HPDE6-E6E7 (cell line): ENCODE measurements around the gene CABP4.
A peak's percentile ranks its signal among the peaks of the same experiment; 100 is the strongest.
"Not testable (repeated sequence)": the region's sequence is repeated elsewhere in the genome, so short reads cannot be mapped to it uniquely, and the experiment has no call there.

Source experiments
- DNase-seq: peaks from one replicate; pipeline ENCODE4 v3.0.0; 2011; ENCODE audit warnings: missing footprints; ENCODE audit errors: extremely low spot score

The CABP4 gene

DNA sequence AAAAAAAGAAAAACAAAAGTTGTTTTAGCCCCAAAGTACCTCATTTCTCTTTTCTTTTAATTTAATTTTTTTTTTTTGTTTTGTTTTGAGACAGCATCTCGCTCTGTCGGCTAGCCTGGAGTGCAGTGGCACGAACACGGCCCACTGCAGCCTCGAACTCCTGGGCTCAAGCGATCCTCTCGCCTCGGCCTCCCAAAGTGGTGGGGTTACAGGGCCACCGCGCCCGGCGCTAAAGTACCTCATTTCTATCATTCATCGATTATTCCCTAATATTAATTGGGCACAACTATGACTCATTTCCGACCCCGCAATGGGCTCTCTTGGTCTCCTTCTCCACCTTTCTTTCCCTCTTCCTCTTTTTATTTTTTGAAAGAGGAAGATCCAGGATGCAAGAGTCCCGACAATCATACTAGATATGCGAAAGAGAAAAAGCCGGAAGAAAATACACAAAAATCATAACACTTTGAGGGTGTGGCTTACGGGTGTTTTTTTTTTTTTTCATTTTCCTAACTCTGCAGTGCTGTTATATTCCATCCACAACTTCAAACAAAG is 27.2 kb downstream of the CABP4 start:
- DNase-seq, result no peak

DNA sequence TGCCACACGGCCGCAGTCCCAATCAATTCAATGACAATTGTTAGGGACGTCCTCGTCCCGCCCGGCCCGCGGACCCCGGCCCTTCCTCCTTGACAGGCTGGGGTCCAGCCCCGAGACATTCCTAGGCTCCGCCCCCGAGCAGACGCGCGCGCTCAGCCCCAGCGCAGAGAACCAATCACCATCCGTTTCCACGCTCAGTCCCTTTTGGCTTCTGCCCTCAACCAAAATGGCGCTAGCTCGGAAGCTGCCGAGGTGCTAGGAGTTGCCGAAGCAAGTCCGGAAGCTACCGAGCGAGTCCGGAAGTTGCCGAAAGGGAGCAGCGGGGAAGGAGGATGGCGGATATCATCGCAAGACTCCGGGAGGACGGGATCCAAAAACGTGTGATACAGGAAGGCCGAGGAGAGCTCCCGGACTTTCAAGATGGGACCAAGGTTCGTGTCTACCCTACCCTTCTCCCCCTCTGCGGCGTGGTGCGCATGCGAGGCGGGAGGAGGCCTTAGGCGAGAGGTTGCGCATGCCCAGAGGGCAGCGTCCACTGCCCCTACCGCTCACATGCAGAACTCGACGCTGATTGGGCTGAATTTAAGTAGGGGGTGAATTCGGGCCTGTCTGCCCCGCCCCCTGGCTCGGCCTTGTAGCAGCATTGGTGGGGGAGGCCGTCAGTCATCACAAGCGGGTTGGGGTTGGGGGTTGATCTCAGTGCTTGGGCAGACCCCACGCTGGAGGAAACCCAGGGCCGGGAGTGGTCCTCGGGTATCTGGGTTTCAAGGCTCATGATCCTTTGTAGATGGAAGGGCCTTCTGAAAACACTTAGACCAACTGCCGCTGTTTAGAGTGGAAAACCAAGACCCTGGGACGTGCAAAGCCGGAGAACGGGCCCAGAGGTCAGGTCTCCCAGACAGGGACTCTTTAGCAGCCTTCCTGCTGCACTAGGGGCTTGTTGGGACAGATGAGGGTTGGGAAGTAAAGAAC is 28.0 kb downstream of the CABP4 start, which contains the start of gene AIP:
Gene AIP (plus strand): TSS at position 200 of the 972 bp plus-strand sequence. CDS start 133 bp downstream, at position 333.
- DNase-seq, result peak; percentile 97

DNA sequence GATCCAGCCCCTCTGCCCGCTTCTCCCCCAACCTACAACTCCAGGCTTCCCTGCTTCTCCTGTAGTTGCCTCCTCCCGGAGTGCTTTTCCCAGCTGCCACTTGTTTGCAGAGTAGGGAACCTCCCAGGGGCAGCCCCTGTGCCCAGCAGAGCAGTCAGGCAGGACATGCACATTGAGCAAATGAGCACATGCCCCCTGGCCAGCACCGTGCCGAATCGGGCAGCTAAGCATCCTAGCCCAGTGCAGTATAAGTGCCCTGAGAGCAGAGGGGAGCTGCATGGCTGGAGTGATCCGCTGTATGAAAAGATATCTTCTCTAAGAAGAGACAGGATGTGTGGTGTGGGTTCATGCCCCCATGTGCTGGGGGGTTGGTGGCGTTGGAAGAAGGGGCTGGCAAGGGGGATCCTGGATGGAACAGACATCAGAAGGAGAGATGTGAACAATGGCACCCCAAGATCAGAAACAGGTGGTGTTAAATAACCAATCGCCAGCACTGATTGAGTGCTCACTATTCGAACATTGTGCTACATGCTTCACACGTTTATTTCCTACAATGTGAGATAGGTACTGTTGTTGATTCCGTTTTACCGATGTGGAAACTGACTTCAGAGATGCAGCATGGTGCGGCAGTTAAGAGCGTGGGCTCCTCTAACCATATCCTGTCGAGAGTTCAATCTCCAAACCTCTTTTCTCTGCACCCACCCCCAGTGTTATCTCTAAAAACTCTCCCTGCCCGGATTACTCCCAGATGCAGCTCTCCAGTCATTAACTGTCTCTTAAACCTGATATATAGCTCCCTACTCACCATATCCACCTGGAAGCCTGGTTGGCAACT is 28.9 kb downstream of the CABP4 start:
- DNase-seq, result no peak

DNA sequence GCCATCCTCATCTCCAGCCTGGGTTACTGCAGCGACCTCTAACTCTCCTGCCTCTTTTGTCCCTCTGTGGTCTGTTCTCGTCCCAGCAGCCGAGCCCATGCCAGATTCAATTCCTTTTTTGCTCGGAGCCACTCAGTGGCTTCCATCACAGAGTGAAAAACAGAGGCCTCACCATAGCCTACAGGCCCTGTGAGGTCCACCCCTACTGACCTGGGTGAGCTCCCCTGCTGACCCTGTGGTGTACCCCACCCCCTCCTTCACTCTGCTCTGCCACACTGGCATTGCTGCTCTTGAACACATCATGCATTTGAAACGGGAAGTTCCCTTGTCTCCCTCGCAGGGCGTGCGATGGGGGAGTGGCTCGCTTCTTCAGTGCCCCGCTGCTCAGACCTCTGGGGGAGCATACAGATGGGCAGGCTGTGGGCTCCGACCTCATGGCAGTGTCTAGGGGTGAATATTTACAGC is 29.7 kb downstream of the CABP4 start:
- no peak for DNase-seq

DNA sequence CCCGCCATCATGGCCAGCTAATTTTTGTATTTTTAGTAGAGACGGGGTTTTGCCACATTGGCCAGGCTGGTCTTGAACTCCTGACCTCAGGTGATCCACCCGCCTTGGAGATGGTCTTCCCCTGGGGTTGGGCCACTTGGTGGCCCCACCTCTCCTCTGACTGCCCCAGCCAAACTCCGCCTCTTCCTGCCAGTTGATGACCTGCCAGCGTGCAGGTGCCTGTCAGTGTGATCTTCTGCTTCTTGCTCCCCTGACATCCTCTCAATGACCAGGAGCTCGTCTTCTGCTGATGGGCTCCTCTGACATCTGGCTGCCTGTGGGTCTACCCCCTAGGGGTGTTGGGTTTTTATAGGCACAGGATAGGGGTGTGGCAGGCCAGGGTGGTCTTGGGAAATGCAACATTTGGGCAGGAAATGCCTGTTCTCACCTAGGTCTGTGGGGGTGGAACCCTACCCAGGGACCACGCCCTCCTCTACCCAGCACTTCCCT is 30.8 kb downstream of the CABP4 start:
- not testable (repeated sequence) for DNase-seq

DNA sequence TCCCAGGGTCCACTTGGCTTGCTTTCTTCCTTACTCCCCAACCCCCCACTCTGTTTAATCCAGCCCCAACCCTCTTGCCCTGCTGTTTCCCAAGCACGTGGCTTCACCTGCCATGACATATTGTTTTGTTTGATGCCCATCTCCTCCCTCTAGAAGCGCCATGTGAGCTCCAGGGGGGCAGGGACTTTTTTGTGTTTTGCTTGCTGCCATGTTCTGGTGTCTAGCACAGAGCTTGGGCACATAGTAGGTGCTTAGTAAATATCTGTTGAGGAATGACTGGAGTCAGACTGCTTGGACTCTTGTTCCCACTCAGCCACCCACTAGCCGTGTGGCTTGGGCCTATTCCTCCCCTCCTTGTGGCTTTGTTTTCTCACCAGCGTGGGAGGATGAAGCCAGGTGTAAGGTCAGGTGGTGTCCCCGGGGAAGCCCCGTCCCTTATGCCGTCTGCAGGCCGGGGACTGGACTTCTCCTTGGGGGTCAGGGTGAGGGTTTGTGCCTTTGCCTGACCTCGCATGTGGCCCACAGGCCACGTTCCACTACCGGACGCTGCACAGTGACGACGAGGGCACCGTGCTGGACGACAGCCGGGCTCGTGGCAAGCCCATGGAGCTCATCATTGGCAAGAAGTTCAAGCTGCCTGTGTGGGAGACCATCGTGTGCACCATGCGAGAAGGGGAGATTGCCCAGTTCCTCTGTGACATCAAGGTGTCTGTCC is 31.5 kb downstream of the CABP4 start:
- DNase-seq, result no peak

DNA sequence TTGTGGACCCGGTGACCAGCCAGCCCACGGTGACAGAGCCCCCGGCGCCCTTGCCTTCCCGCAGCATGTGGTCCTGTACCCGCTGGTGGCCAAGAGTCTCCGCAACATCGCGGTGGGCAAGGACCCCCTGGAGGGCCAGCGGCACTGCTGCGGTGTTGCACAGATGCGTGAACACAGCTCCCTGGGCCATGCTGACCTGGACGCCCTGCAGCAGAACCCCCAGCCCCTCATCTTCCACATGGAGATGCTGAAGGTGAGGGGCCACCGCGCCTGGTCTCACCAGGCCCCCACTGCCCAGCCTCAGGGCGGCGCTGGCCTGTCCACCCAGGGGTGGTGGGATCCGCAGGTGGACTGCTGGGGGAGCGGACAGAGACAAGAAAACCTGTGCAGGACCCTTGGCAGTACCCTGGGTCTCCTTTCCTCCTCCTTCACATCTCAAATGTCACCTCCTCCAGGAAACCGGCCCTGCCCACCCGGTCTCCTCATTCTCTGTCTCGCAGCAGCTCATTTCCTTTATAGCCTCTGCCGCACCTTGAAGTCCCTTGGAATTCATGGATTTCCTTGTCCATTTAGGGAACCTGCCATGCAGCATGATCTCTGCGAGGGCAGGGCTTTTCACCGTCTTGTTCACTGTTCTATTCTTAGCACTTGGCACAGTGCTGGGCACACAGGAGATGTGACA is 34.2 kb downstream of the CABP4 start:
- DNase-seq, result no peak

DNA sequence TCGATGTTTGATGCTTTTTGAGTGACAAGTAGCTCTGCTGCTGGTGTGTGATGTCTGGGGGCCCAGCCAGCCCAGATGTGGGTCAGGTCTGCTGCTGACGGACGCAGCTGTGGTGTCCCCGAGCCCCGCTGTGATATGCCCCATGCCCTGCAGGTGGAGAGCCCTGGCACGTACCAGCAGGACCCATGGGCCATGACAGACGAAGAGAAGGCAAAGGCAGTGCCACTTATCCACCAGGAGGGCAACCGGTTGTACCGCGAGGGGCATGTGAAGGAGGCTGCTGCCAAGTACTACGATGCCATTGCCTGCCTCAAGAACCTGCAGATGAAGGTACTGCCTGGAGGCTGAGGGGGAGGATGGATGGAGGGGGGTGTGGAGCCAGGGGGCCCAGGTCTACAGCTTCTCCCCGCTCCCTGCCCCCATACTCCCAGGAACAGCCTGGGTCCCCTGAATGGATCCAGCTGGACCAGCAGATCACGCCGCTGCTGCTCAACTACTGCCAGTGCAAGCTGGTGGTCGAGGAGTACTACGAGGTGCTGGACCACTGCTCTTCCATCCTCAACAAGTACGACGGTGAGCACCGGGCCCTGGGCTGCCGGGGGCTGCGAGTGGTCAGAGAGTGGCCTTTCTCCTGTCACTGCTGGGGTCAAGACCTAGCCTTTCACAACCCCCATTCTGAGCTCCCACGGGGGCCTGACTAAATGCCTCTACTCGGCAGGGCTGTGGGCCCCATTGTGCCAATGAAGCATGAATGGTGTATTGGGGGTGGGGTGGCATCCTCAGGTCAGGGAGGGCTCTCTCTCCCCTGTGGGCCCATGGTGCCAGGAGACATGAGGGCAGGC is 35.0 kb downstream of the CABP4 start:
- DNase-seq, result no peak

DNA sequence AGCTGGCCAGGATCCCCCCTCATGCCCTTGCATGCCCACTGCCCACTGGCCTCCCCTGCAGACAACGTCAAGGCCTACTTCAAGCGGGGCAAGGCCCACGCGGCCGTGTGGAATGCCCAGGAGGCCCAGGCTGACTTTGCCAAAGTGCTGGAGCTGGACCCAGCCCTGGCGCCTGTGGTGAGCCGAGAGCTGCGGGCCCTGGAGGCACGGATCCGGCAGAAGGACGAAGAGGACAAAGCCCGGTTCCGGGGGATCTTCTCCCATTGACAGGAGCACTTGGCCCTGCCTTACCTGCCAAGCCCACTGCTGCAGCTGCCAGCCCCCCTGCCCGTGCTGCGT is 35.5 kb downstream of the CABP4 start:
- DNase-seq, result no peak

DNA sequence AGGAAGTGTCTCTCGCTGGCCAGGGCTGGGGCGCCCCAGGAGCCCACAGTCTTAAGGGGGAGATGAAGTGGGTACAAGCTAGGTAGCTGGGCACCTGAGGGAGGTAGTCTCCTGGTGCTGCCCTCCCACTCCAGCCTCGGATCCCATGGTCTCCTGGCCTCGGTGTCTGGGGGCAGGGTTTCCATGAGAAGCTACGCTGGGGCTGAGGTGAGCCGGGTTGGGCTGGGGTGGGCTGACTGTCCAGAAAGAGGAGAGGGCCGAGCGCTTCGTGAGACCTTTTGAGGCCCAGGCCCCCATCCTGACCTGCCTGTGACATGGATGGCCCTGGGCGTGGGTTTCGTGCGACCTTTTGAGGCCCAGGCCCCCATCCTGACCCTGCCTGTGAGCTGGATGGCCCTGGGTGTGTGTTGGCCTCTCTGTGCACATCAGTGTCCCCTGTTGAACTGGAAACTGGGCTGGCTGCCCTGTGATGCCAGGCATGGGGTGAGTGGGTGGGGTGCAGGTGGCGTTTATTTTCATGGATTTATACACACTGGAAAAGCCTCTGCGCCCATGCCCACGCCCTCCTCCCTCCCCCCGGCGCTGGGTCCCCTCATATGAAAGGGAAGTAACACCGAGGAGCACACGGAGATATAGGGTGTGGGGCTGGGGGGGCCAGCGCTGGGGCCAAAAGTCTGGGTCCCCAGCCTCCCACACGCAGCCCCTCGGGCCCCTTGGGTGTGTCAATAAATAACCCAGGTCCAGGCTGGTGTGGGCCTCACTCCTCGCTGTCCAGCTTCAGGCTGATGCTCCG is 36.3 kb downstream of the CABP4 start:
- DNase-seq, result no peak

DNA sequence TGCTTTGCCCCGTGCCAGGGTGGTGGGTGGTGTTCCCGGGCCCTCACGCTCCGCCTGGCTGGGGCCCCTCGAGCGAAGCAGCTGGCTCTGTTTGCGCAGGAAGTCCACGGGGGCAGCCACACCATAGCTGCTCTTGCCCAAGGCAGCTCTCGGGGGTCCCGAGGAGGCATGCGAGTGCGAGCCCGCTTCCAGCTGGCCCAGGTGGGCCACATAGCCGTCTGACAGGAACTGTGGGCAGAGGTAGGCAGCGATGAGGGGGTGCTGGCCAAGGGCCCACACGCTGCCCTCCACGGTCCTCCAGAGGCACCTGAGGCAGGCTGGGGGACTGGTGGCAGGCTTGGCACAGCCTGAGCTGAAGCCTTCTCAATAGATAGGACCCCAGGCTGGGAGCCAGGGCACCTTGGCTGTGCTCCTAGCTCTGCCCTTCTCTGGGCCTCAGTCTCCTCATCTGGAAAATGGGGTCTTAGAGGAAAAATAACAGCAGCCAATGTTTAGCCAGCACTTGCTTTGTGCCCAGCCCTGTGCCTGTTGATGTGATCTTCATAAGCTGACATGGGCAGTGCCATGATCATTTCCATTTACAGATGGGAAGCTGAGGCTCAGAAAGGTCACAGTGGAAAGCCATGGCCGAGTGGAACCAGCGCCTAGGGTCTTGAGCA is 37.0 kb downstream of the CABP4 start:
- DNase-seq, result no peak

DNA sequence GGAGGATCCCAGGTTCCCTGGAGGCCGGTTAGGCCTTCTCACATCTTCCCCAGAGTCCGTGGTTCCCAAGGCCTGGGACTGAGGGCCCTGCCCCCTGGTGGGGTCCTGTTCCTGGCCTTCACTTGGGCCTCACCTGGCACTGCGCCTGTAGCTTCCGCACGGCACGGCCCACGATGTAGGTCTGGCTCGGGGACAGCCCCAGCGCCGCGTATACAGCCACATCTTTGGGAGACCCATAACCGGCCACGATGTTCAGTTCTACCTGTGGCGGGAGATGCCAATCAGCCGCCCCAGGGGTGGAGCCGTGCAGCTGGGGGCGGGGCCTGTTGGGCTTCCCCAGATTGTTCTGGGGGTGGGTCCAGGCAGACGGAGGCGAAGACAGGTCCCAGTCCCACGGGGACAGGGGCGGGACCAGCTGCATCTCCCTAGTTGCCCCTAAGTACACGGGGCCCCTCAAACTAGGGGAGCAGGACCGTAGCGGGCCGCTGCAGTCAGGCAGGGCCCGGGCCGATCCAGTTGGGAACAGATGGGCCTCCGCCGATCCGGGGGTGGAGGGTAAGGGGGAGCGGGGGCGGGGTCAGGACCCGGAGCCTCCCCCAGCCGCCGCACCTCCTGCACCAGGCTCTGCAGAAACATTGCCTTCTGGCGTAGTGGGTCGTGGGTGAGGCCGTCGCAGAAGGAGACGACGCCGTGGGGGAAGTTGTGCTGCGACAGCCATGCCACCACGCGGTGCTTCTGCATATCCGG is 37.8 kb downstream of the CABP4 start:
- DNase-seq, result no peak

DNA sequence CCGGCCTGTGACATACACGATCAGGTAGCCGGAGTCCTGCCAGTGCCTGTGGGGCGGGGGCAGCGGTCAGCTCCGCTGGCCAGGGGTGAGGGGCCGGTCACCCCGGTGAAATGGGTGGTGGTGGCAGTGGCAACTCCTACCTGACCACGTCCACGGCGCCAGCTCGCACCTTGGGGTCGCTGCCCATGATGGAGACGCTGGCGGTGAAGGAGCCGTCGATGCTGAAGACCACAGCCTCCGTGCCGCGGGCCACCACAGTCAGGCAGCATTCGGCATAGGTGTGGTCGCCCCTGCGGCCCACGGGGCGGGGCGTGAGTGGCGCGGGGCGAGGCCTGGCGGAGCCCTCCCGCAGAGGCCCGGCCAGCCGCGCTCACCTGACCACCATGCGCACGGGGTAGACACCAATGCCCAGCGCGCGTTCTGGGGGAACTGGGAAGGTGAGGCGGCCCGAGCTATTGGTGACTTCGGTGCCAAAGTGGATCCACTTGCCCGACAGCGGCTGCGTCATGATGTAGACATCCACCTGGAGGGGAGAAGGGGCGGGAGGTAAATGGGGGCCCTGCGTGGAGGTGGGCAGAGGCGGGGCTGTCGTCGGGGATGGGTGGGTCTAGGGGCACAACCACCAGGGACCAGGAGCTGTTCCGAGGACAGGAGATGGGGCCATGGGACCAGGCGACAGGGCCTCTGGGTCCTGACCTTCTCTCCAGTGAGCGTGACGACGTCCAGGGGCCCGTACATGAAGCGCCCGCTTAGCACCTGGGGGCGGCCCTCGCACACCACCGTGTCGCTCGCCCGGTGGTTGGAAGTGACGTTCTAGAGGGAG is 38.6 kb downstream of the CABP4 start:
- DNase-seq, result no peak

DNA sequence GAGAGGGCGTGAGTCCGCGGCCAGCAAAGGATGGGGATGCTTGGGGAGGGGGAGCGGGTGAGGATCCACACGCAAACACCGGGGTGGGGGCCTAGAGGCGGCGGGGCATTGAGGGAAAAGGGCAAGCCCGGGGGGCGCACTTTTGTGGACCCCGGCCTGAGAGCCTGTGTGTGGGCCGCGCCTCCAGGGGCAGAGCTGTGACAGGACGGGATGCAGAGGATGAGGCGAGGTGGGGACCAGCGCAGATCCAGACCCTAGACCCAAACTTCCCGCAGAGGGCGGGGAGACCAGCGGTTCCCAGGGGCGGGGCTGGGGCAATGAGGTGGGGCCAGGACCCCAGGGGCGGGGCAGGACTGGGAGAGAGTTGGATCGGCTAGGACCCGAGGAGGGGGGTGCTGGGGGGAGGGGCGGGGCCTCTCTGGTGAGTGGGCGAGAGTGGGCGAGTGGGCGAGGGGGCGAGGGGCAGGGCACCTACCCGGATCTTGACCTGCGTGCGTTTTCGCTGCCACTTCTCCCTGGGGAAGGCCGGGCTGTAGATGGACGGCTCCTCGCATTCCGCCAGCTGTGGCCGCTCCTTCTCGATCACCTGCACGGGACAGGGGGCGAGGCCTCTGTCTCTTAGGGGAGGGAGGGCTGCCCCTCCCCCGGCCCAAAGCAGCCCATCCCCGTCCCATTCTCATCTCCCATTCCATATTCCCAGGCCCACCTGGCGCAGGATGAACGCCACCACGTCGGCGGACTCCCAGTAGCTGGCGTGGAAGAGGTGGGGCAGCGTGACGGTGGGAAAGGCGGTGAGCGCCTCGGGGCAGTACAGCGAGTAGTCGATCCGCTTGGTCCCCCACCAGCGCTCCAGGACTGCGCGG is 39.4 kb downstream of the CABP4 start:
- no peak for DNase-seq

DNA sequence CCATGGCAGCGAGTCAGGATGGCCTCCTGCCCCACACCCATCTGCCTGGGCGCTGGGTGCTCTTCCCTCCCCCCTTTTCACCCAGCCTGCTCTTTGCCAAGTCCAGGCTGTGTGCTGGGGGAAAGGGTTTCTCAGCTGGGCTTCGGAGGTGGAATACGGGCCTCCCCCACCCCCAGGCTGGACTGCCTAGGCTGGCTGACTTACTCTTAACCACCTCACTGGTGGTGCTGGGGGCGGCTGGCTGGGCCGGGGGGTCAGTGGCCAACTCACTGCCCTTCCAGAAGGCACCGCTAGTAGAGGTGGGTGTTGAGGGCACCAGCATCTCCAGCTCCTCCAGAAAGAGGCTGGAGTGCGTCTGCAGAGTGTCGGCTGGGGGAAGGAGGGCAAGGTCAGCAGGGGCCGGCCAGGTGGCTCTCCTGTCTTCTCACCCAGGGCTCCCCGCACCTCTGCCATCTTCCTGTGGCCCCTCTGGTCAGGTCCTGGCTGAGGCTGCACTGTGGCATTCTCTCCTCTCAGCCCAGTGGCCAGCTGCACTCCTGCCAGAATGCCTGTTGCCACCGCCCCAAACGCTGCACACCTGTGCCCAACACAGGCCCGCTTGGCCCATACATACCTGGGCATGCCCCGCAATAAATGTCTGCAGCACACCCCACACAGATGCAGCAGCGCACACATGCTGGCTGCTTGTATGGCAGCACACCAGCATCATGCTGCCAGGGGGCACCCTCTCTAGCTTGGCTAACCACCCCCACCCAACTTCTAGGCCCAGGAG is 40.3 kb downstream of the CABP4 start:
- no peak for DNase-seq
